Stomach (tissue), 9 donors: Measurements from ENCODE around the gene TRPV4. TPM values are rescaled to one million over a fixed set of nuclear protein-coding genes. Genes with fewer than 3 reads are reported as not detected.

Source experiments
- DNase-seq, 2 donors: peaks; one replicate each; pipeline versions ENCODE4 v3.0.0 to v3.0.0-alpha.2; 2013 to 2019
- H3K27ac ChIP-seq, 5 donors: fragments of 200-600 bp in 4 of 5; sonication (generic) in 4 of 5; one replicate each; pipeline ENCODE4 v1.5.1; 2013 to 2019; ENCODE audit warnings: mild to moderate bottlenecking in 1 of 5, moderate library complexity in 1 of 5
- H3K27me3 ChIP-seq, 3 donors: fragments of 200-600 bp; sonication (generic); one replicate each; pipeline ENCODE4 v1.5.1; 2017 to 2019; ENCODE audit warnings: mixed run types in 1 of 3
- H3K36me3 ChIP-seq, 4 donors: fragments of 200-600 bp; sonication (generic); 1 replicate in 3 of 4; 2 replicates in 1 of 4; pipeline ENCODE4 v1.5.1; 2016 to 2019
- H3K4me1 ChIP-seq, 4 donors: fragments of 200-600 bp; sonication (generic); one replicate each; pipeline ENCODE4 v1.5.1; 2016 to 2019
- H3K4me3 ChIP-seq, 4 donors: fragments of 200-600 bp; sonication (generic) in 3 of 4; one replicate each; pipeline ENCODE4 v1.5.1; 2016 to 2019; ENCODE audit warnings: mild to moderate bottlenecking in 1 of 4
- H3K9me3 ChIP-seq, 4 donors: fragments of 200-600 bp; sonication (generic); one replicate each; pipeline ENCODE4 v1.5.1; 2016 to 2019
- CTCF ChIP-seq, 7 experiments: fragments of 450-650 bp in 4 of 7; fragments of 200-600 bp in 3 of 7; sonication (generic) in 3 of 7; IDR thresholded peaks; one replicate each; pipeline ENCODE4 v1.5.1; 2016 to 2019; ENCODE audit warnings: antibody characterized with exemption in 7 of 7, control low read depth in 2 of 7, mild to moderate bottlenecking in 1 of 7
- EP300 ChIP-seq: sonication (generic); formaldehyde crosslinking; IDR thresholded peaks from one replicate; pipeline ENCODE4 v1.6.1; 2017; ENCODE audit warnings: antibody characterized with exemption
- POLR2A ChIP-seq, 4 donors: fragments of 450-650 bp; IDR thresholded peaks; one replicate each; pipeline ENCODE4 v1.6.1; 2016; ENCODE audit warnings: antibody characterized with exemption in 4 of 4, control low read depth in 2 of 4, mild to moderate bottlenecking in 1 of 4, moderate library complexity in 1 of 4
- POLR2AphosphoS5 ChIP-seq, 3 donors: sonication (generic); formaldehyde crosslinking; IDR thresholded peaks; one replicate each; pipeline ENCODE4 v1.6.1; 2016; ENCODE audit warnings: antibody characterized with exemption in 3 of 3
- WGBS, 5 donors: extraction: QIAGEN DNeasy Blood & Tissue Kit in 3 of 5; methylation state at CpG; one replicate each; pipeline versions ENCODE4 v1.1.5 to v1.1.7; 2013 to 2018; 5-methylcytosine and 5-hydroxymethylcytosine counted together
- intact Hi-C: fragments of 100-400 bp; cut with DNase I; formaldehyde crosslinking; loops from one replicate; pipeline ENCODE4 v1.15.1; 2023; ENCODE audit warnings: low total_unique reads
- polyA plus RNA-seq, 3 donors: library from polyadenylated mRNA; stranded (reverse); fragments of 200-250 nt; gene quantifications; one replicate each; pipeline ENCODE4 v1.2.3, GENCODE V29; 2013
- total RNA-seq, 5 donors: library from RNA; depleted of rRNA; stranded (reverse); fragments of >200 nt; gene quantifications; one replicate each; pipeline versions ENCODE4 v1.1.0 to v1.2.3, GENCODE V29; 2014 to 2016
- donor health status: healthy with polysubstance abuse.
- donor health status: Bipolar disorder and iron deficiency.
- donor health status: healthy.

Gene TRPV4
- total and polyA plus RNA-seq, 8 donors: 0.75 to 3.8 (median 1.4) TPM; not detected in 4

GRCh38 chr12:109781668-109782325 lies 51.4 kb downstream of the TRPV4 start:
- Histone ChIP-seq H3K4me1 (no peaks in the 10 kb centered on the region), H3K9me3 (peaks cover 0 to 12% (median 5%) of the 10 kb centered on the region in 4 donors), H3K36me3 (no peaks in the 10 kb centered on the region), H3K27ac (no peak overlapping the region), H3K4me3 (no peak overlapping the region), H3K27me3 (peaks cover 0 to 13% (median 0%) of the 10 kb centered on the region in 3 donors)
- TF ChIP-seq EP300 (no peak), POLR2A (IDR thresholded peaks at IDR 0.05) (no peak), POLR2AphosphoS5 (IDR thresholded peaks at IDR 0.05) (no peak), CTCF (IDR thresholded peaks at IDR 0.05) (no peak)
- no peak for DNase-seq
- intact Hi-C loops: no loop called here
- 78 to 85% (median 82%) methylated on average over 10 of the region's 10 CpGs for WGBS, 5 donors

DNA sequence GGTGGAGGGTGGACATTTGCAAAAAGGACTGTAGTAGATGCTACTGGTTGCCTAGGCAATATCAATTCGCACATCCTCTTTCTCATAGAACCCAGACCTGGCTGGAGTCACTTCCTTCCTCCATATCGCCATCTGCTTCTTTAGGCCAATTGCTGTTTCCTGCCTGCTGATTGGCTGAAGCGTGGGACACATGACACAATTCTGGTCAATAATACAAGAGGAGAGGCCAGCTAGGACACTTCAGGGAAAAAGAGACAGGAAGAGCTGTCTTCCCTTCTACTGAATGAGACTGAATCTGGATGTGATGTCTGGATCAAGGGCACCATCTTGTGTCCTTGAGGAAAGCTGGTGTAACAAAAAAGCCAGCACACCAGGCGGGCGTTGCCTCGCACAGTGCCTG lies 53.8 kb downstream of the TRPV4 start:
- intact Hi-C loops: loop anchor here (10.0 kb wide), 1 partner anchor 255 kb away; no protein-coding TSS in a partner anchor
- DNase-seq: no peak

DNA sequence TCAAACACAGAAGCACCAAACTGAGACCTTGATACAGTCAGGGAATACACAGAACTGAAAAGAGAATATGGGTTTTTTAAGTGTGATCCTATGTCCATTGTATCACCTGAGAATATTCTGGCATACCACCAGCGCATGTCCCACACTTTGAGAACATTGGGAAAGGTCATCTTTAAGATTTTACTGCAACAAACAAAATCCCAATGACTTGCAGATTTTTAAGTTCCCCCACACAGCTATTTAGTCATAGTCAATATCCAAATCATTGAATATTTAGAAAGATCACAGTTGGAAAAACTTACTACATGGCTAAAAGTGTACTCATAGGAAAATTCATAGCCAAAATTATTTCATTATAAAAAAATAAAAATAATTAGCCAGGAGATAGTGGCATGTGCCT lies 54.5 kb downstream of the TRPV4 start:
- intact Hi-C loops: loop anchor here (10.0 kb wide), 1 partner anchor 254 kb away; no protein-coding TSS in a partner anchor
- peaks cover 0 to 12% (median 5%) of the 10 kb centered on the region in 4 donors for H3K9me3 ChIP-seq
- no peak overlapping the region for H3K4me3 ChIP-seq
- H3K36me3 ChIP-seq: no peaks in the 10 kb centered on the region
- no peak for DNase-seq
- 45 to 100% (median 93%) methylated on average over 1 of the region's 1 CpG for whole genome bisulfite sequencing, 5 donors
- peaks cover 0 to 19% (median 0%) of the 10 kb centered on the region in 3 donors for H3K27me3 ChIP-seq
- TF ChIP-seq CTCF (IDR thresholded peaks at IDR 0.05) (no peak), POLR2A (IDR thresholded peaks at IDR 0.05) (no peak), POLR2AphosphoS5 (IDR thresholded peaks at IDR 0.05) (no peak), EP300 (no peak)
- no peak overlapping the region for H3K27ac ChIP-seq
- H3K4me1 ChIP-seq: peaks cover 0 to 4% (median 2%) of the 10 kb centered on the region in 4 donors

More for the DNA sequence above, 53.8 kb downstream of the TRPV4 start:
- no peaks in the 10 kb centered on the region for H3K36me3 ChIP-seq
- peaks cover 0 to 12% (median 5%) of the 10 kb centered on the region in 4 donors for H3K9me3 ChIP-seq
- TF ChIP-seq EP300: no peak
- TF ChIP-seq CTCF (IDR thresholded peaks at IDR 0.05): no peak
- no peak for TF ChIP-seq POLR2AphosphoS5 (IDR thresholded peaks at IDR 0.05)
- TF ChIP-seq POLR2A (IDR thresholded peaks at IDR 0.05): no peak
- no peaks in the 10 kb centered on the region for H3K4me1 ChIP-seq
- peaks cover 0 to 18% (median 0%) of the 10 kb centered on the region in 3 donors for H3K27me3 ChIP-seq
- no peak overlapping the region for H3K4me3 ChIP-seq
- no peak overlapping the region for H3K27ac ChIP-seq
- WGBS, 5 donors: 90 to 93% (median 92%) methylated on average over 6 of the region's 6 CpGs

DNA sequence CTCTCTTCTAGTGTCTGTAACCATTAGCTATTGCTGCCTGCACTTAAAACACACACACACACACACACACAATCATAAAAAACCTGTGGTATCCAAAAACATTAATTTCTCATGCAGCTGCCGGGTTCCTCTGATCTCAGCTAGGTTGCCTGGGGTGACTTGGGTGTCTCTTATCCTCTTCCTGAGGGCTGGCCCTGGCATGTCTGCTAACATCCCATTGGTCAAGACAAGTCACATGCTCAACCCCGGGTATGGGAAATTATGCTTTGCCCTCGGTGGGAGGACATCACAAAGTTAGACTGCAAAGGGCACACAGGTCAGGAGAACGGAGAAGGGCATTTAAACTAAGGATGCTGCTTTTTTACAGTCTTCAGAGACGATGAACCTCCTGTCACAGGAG lies 55.7 kb downstream of the TRPV4 start:
- no peak overlapping the region for H3K4me3 ChIP-seq
- H3K27me3 ChIP-seq: peaks cover 0 to 17% (median 0%) of the 10 kb centered on the region in 3 donors
- peaks cover 0 to 12% (median 5%) of the 10 kb centered on the region in 4 donors for H3K9me3 ChIP-seq
- H3K36me3 ChIP-seq: no peaks in the 10 kb centered on the region
- intact Hi-C loops: loop anchor here (10.0 kb wide), 1 partner anchor 253 kb away; no protein-coding TSS in a partner anchor
- TF ChIP-seq EP300 (no peak), POLR2AphosphoS5 (IDR thresholded peaks at IDR 0.05) (no peak), CTCF (IDR thresholded peaks at IDR 0.05) (no peak), POLR2A (IDR thresholded peaks at IDR 0.05) (no peak)
- no peak overlapping the region for H3K27ac ChIP-seq
- peaks cover 9 to 13% (median 12%) of the 10 kb centered on the region in 4 donors for H3K4me1 ChIP-seq
- 29 to 37% (median 33%) methylated on average over 5 of the region's 5 CpGs for WGBS, 5 donors
- no peak for DNase-seq
